ENCODE data around the gene PTPRR.

- TF ChIP-seq CTCF (IDR thresholded peaks at IDR 0.05; ENCODE audit: low read depth, low read length, poor library complexity, severe bottlenecking) (no peak), EZH2phosphoT487 (IDR thresholded peaks at IDR 0.05; ENCODE audit: borderline replicate concordance, low read length) (no peak)
These were observed 313.4 kb downstream of the PTPRR start for GRCh38 chr12:70607107-70607506.

Measured in DOHH2 (cell line).